DND-41 (cell line): Measurements from ENCODE around the gene MGST2.

ENCODE experiments used
- ATAC-seq: fragments of 200-7000 bp; cut with Tn5 transposase; 3 replicates; pipeline ENCODE4 v1.9.1; 2021; ENCODE audit warnings: low read depth; ENCODE audit not compliant: insufficient read depth
- DNase-seq: peaks from one replicate; pipeline ENCODE4 v3.0.0-alpha.2; 2020
- H2AFZ ChIP-seq: 2 replicates; pipeline ENCODE4 v1.6.0; 2012; ENCODE audit warnings: low read depth, low read length
- H3K27ac ChIP-seq: 2 replicates; pipeline ENCODE4 v1.5.1; 2012; ENCODE audit warnings: low read length, inconsistent platforms
- H3K27me3 ChIP-seq: fragments of 200-600 bp; sonication (generic); 2 replicates; pipeline ENCODE4 v1.6.0; 2012; ENCODE audit warnings: low read length, mild to moderate bottlenecking, inconsistent platforms; ENCODE audit not compliant: insufficient read depth, poor library complexity
- H3K36me3 ChIP-seq: 2 replicates; pipeline ENCODE4 v1.5.1; 2012; ENCODE audit warnings: low read length, inconsistent platforms; ENCODE audit not compliant: insufficient read depth
- H3K4me1 ChIP-seq: 2 replicates; pipeline ENCODE4 v1.5.1; 2012; ENCODE audit warnings: mild to moderate bottlenecking, low read length; ENCODE audit not compliant: insufficient read depth
- H3K4me2 ChIP-seq: 2 replicates; pipeline ENCODE4 v1.6.0; 2012; ENCODE audit warnings: mild to moderate bottlenecking, moderate library complexity, low read length, inconsistent platforms; ENCODE audit not compliant: insufficient read depth
- H3K4me3 ChIP-seq, 2 experiments: fragments of 200-600 bp in 1 of 2; shearing (Covaris generic) in 1 of 2; 2 replicates each; pipeline ENCODE4 v1.5.1; 2012 to 2016; ENCODE audit warnings: inconsistent platforms in 2 of 2, low read length in 2 of 2, mild to moderate bottlenecking in 2 of 2, low read depth in 1 of 2, moderate library complexity in 1 of 2
- H3K79me2 ChIP-seq: 2 replicates; pipeline ENCODE4 v1.6.0; 2012; ENCODE audit warnings: low read length, inconsistent platforms; ENCODE audit not compliant: insufficient read depth
- H3K9ac ChIP-seq: 2 replicates; pipeline ENCODE4 v1.6.0; 2012; ENCODE audit warnings: low read depth, mild to moderate bottlenecking, inconsistent platforms, low read length, moderate library complexity
- H3K9me3 ChIP-seq: 2 replicates; pipeline ENCODE4 v1.5.1; 2012; ENCODE audit warnings: low read length, moderate library complexity, mild to moderate bottlenecking, inconsistent platforms; ENCODE audit not compliant: insufficient read depth, severe bottlenecking
- H4K20me1 ChIP-seq: 2 replicates; pipeline ENCODE4 v1.6.0; 2012; ENCODE audit warnings: low read length; ENCODE audit not compliant: insufficient read depth
- EZH2 ChIP-seq: IDR thresholded peaks from 3 replicates; pipeline ENCODE4 v1.6.1; 2012; ENCODE audit warnings: borderline replicate concordance, low read depth, mild to moderate bottlenecking, moderate library complexity, low read length, inconsistent platforms; ENCODE audit not compliant: severe bottlenecking
- TF ChIP-seq, protein P1 (sequence below): IDR thresholded peaks from 2 replicates; pipeline ENCODE4 v1.5.1; 2012; ENCODE audit warnings: borderline replicate concordance, low read length, moderate library complexity, mild to moderate bottlenecking; ENCODE audit not compliant: poor library complexity, severe bottlenecking; ENCODE audit errors: extremely low read depth

Gene MGST2

DNA sequence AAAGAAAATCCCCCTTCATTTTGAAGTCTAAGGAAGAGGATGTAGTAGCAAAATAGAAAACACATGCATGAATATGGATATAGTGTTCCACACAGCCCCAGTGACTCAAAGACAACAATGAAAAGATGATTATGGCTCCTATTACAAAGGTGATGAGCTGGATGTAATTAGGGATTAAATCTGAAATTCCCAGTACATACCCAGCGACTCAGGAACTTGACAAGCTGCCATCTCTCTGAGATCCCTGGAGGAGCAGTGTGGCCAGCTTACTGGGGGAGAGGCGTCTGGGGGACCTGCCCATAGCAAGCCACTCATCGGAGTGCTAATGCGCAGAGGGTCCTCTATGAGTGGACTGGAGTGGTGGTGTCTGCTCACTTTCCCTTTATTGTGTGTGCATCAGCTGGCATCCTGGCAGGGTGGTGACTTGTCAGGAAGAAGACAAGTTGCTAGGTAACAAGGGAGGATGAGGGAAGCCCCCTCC is 42.7 kb upstream of the MGST2 start:
- no peak overlapping the region for H3K4me2 ChIP-seq
- no peak overlapping the region for H3K27ac ChIP-seq
- H2AFZ ChIP-seq = no peak overlapping the region
- ATAC-seq (no peak), DNase-seq (no peak)
- no peak for TF ChIP-seq EZH2
- TF ChIP-seq, protein P1, sequence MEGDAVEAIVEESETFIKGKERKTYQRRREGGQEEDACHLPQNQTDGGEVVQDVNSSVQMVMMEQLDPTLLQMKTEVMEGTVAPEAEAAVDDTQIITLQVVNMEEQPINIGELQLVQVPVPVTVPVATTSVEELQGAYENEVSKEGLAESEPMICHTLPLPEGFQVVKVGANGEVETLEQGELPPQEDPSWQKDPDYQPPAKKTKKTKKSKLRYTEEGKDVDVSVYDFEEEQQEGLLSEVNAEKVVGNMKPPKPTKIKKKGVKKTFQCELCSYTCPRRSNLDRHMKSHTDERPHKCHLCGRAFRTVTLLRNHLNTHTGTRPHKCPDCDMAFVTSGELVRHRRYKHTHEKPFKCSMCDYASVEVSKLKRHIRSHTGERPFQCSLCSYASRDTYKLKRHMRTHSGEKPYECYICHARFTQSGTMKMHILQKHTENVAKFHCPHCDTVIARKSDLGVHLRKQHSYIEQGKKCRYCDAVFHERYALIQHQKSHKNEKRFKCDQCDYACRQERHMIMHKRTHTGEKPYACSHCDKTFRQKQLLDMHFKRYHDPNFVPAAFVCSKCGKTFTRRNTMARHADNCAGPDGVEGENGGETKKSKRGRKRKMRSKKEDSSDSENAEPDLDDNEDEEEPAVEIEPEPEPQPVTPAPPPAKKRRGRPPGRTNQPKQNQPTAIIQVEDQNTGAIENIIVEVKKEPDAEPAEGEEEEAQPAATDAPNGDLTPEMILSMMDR = no peak
- H4K20me1 ChIP-seq = no peaks in the 10 kb centered on the region
- no peaks in the 10 kb centered on the region for H3K36me3 ChIP-seq
- H3K4me3 ChIP-seq = no peak overlapping the region
- no peaks in the 10 kb centered on the region for H3K4me1 ChIP-seq
- H3K9me3 ChIP-seq = no peaks in the 10 kb centered on the region
- no peak overlapping the region for H3K9ac ChIP-seq
- peaks cover 4% of the 10 kb centered on the region for H3K27me3 ChIP-seq
- H3K79me2 ChIP-seq = no peaks in the 10 kb centered on the region

DNA sequence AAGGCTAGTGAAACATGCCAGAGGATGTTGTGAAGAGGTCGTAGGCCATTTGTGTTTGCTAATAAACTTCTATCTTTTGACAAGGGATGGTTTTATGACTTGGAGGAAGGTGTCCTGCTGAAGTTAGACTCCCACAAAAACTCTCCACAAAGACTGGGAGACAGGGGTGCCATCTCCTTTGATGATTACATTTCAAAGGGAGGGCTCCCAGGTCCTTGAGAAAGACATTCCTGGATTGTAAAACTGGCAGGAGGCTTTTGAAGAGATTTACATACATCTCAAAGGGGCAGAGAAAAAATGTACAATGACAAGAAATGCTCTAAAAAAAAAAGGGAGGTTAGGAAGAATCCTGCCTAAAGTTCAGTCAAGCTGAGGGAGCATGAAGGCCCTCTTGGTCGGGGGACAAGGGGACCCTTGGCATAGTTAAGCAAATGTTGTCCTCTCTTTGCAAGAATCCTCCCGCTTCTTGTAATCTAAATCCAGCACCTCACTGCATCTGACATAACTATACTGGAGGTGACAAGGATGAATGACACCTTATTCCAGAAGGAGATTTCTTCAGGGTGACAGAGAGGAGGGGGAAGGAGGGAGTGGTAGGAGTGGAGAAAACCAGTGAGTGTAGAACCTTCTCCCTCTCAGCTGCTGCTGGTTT is 41.1 kb upstream of the MGST2 start:
- H3K27me3 ChIP-seq = peaks cover 4% of the 10 kb centered on the region
- TF ChIP-seq, protein P1 = no peak

DNA sequence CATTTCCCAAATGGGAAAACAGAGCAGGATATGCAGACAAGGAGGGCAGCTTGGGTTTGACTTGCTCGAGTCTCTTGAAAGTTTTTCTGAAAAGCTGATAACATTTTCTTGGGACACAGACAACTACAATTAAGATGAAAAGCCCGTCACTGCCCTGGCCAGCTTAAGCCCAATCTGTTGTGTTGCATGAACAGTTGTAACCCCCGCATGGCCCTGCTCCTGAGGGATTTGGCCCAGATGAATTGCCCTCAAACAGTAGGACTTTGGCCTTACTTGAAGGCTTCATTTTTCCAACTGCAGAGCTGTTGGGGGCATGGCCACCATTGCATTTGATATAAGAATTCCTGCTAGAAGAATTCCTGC is 40.5 kb upstream of the MGST2 start:
- Histone ChIP-seq H3K36me3 (no peaks in the 10 kb centered on the region), H2AFZ (no peak overlapping the region), H4K20me1 (no peaks in the 10 kb centered on the region), H3K9me3 (no peaks in the 10 kb centered on the region), H3K4me1 (no peaks in the 10 kb centered on the region), H3K4me3 (no peak overlapping the region), H3K79me2 (no peaks in the 10 kb centered on the region), H3K9ac (no peak overlapping the region), H3K4me2 (no peak overlapping the region), H3K27ac (no peak overlapping the region), H3K27me3 (peaks cover 4% of the 10 kb centered on the region)
- no peak for DNase-seq
- TF ChIP-seq EZH2 = no peak
- TF ChIP-seq, protein P1 = no peak
- ATAC-seq = no peak

More for the DNA sequence above, 41.1 kb upstream of the MGST2 start:
- Histone ChIP-seq H3K79me2 (no peaks in the 10 kb centered on the region), H2AFZ (no peak overlapping the region), H3K4me1 (no peaks in the 10 kb centered on the region), H3K9me3 (no peaks in the 10 kb centered on the region), H3K27ac (no peak overlapping the region), H3K36me3 (no peaks in the 10 kb centered on the region), H4K20me1 (no peaks in the 10 kb centered on the region), H3K9ac (no peak overlapping the region), H3K4me2 (no peak overlapping the region), H3K4me3 (no peak overlapping the region)
- ATAC-seq = no peak
- no peak for DNase-seq
